Measurements from ENCODE around the gene DES.

- no peak for TF ChIP-seq CTCF (IDR thresholded peaks at IDR 0.05)
- TF ChIP-seq POLR2A (IDR thresholded peaks at IDR 0.05): no peak
These were observed 16.7 kb downstream of the DES start, which contains the start of gene SPEG for GRCh38 chr2:219434718-219435525.

Data from body of pancreas (tissue), 4 donors.